HG02943 (cell line): Measurements from ENCODE around the gene GRK2.
"Not testable (repeated sequence)": the region's sequence is repeated elsewhere in the genome, so short reads cannot be mapped to it uniquely, and the experiment has no call there.

Experiments used
- ATAC-seq: cut with Tn5 transposase; IDR thresholded peaks from one replicate; pipeline ENCODE4 v1.9.1; 2021; ENCODE audit warnings: mild to moderate bottlenecking, low read depth, moderate library complexity; ENCODE audit not compliant: unreplicated experiment

GRK2 gene

DNA sequence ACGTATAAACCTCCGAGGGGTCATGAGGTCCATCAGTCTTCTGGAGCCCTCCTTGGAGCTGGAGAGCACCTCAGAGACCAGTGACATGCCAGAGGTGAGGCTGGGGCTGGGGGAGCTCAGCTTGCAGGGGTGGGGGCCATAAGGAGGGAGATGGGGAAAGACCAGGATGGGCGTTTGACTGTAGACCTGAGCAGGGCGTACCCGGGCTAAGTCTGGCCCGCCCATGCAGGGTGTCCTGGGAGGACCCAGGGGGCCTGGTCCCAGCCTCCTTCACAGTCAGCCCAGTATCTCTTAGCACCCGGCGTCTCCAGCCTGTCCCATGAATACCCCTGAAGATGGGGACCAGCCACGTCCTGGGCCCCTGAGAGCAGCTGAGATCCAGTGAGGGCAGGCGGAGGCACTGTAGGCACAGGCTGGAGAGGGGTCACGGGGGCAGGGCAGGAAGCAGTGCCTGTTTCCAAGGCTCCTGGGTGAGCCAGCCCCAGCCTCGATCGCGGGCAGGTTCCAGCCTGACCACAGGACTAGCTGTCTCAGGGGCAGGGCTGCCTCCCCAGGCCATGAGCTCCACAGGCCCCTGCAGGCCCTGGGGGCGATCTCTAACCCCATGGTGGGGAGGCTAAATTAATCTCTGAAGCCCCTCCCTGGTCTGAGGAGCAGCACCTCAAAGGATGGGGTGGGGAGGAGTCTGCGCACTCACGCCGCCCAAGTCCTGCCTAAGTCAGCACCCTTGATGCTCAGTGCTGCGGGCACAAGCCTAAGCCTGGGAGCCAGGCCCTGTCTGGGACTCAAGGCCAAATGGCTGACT is 44.2 kb downstream of the GRK2 start:
- ATAC-seq: no peak

GRCh38 chr11:67311051-67311555 is 44.8 kb downstream of the GRK2 start:
- no peak for ATAC-seq

DNA sequence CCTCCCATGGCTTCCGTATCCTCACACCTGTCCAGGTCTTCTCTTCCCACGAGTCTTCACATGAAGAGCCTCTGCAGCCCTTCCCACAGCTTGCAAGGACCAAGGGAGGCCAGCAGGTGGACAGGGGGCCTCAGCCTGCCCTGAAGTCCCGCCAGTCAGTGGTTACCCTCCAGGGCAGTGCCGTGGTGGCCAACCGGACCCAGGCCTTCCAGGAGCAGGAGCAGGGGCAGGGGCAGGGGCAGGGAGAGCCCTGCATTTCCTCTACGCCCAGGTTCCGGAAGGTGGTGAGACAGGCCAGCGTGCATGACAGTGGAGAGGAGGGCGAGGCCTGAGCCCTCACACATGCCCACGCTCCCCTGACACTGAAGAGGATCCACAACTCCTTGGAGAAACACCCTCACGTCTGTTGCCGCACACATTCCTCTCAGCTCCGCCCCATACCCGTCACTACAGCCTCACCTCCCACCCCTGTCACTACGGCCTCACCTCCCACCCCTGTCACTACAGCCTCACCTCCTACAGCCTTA is 45.3 kb downstream of the GRK2 start:
- no peak for ATAC-seq

GRCh38 chr11:67312187-67313021 is 46.1 kb downstream of the GRK2 start:
- no peak for ATAC-seq

DNA sequence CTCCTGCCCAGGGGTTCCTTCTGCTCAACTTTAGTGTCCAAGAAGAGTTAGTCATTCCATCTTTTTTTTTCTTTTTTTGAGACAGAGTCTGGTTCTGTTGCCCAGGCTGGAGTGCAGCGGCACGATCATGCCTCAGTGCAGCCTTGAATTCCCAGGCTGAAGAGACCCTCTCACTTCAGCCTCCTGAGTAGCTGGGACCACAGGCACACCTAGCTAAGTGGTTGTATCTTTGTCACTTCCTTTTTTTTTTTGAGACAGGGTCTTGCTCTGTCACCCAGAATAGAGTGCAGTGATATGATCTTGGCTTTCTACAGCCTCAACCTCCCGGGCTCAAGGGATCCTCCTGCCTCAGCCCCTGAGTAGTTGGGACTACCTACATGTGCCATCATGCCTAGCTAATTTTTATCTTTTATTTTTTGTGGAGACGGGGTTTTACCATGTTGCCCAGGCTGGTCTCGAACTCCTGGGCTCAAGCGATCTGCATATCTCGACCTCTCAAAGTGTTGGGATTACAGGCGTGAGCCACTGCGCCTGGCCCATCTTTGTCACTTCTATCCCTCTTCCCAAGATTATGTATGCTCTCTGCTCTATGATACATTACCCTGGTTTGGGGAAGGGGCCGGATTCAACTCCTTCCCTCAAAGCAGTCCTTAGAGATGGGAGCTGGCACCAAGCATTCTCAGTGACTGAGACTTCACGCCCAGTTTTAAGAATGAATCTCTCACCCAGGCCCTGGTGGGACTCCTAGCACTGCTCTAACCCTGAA is 47.0 kb downstream of the GRK2 start:
- ATAC-seq: no peak

DNA sequence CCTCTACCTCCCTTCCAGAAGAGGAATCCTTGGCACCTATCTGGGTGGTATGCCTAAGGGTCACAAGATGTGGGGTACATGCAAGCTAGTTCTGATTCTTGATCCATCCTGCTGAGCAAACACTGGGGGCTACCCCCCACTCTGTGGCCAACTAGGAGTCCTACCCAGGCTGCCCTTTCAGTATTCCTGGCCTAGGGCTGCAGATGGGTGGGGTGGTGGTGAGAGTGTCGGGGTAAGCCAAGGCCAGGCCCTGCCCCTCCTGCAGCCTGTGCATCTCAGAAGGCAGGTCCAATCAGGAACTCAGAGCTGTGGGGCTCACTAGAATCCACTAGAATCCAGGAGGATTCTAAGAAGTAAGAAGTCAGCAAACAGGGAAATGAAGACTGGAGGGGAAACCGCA is 47.9 kb downstream of the GRK2 start:
- ATAC-seq: no peak

DNA sequence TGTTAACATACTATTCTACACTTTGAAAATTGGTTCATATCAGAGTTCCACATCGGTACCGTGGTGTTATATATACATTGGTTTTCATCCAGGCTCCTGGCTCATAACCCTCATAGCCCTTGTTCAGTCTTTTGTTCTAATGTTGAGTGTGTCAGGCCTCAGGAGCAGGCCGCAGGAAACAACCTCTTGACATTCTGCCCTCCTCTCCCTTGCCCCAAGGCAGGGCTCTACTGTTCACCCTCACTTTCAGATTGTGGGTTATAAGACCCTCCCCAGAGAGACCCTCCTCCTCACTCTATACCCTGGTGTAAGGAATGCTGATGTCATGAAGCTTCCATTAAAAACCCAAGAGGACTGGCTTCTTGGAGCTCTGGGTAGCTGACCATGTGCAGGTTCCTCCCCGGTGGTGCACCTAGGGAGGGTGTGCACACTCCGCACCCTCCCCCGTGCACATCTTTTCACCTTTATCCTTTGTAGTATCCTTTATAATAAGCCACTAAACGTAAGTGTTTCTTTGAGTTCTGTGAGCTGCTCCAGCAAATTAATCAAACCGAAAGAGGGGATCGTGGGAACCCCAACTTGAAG is 49.1 kb downstream of the GRK2 start:
- no peak for ATAC-seq

DNA sequence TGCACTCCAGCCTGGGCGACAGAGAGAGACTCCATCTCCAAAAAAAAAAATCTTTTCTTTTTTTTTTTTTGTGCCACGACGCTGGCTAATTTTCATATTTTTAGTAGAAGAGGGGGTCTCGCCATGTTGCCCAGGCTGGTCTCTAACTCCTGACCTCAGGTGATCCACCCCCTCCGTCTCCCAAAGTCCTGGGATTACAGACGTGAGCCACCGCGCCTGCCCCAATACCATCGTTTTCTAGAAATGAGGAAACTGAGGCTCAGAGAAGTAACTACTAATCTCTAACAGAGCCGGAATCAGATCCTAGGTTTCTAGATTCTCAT is 50.6 kb downstream of the GRK2 start:
- no peak for ATAC-seq

GRCh38 chr11:67317205-67317887 is 51.1 kb downstream of the GRK2 start:
- peak; percentile 76 for ATAC-seq

GRCh38 chr11:67317888-67318555 is 51.7 kb downstream of the GRK2 start:
- peak; percentile 7 for ATAC-seq

GRCh38 chr11:67318876-67319275 is 52.6 kb downstream of the GRK2 start:
- ATAC-seq: not testable (repeated sequence)

- no peak for ATAC-seq
Measured at GRCh38 chr11:67320011-67320410, 53.7 kb downstream of the GRK2 start.

DNA sequence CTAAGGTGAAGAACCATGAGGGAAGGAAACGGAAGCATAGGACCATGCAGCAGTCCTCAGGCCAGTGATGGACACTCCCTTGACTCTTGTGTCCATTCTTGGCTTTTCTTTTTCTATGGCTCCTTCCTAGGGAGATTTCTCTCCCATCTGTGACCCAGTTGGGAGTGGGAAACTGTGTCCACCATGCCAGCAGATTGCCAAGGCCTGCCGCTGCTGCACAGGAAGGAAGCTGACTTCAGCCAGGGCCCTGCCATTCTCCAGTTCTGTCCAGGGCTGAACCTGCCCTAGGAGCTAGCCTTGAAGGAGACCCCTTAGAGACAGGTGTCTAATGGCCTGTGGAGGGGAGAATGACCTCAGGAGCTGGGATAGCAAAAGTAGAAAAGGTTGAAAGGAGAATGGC is 54.4 kb downstream of the GRK2 start:
- no peak for ATAC-seq

- ATAC-seq: no peak
Measured at GRCh38 chr11:67321313-67321871, 55.1 kb downstream of the GRK2 start.

DNA sequence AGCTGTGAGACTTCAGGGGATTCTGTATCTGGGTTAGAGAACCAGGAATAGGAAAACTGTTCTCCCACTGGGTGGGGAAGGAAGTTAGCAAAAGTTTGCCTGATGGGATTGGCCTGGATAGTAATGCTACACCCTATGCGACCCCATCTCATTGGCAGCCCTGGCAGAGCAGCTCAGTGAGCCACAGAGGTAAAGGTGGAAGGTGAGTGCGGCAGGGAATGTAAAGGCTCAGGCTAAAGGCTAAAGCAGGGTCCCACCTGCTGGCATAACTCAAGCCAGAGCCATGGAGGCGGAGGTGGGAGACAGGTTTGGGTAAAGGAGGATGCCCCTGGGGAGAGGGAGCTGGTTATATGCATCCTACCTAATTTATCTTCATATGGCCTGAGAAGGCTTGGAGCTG is 55.8 kb downstream of the GRK2 start:
- ATAC-seq: no peak

DNA sequence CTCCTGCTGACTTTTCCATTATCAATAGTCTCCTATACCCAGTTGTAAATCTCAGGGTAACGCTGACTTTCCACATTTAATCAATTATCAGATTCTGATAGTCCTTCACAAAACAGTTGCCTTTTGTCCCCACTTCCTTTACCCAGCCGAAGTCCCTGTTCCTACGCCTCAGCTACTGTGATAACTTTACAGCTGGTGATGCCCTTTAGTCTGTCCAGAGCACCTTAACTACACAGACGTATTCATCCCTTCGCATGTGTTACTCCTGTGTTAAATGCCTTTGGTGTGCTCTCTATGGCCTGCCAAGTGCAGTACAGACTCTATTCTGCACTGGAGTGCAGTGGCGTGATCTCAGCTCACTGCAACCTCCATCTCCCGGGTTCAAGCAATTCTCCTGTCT is 57.3 kb downstream of the GRK2 start:
- ATAC-seq: no peak

GRCh38 chr11:67332081-67332691 is 65.9 kb downstream of the GRK2 start:
- no peak for ATAC-seq
